H9 (cell line): ENCODE measurements around the gene ANXA2. TPM values are rescaled to one million over a fixed set of nuclear protein-coding genes. Genes with fewer than 3 reads are reported as not detected.

ENCODE experiments used
- DNase-seq: peaks from one replicate; pipeline ENCODE4 v3.0.0-alpha.2; 2017
- H2AFZ ChIP-seq: one replicate; pipeline ENCODE4 v1.6.1; 2013; ENCODE audit warnings: mild to moderate bottlenecking, low read length, control low read depth, moderate library complexity
- H2AK5ac ChIP-seq: 2 replicates; pipeline ENCODE4 v1.6.1; 2013; ENCODE audit warnings: low read length, control low read depth, mixed read lengths; ENCODE audit not compliant: insufficient read length
- H2BK120ac ChIP-seq: one replicate; pipeline ENCODE4 v1.6.1; 2013; ENCODE audit warnings: low read depth, mild to moderate bottlenecking, low read length, control low read depth, inconsistent platforms; ENCODE audit not compliant: poor library complexity, severe bottlenecking
- H2BK12ac ChIP-seq: 2 replicates; pipeline ENCODE4 v1.6.1; 2013; ENCODE audit warnings: low read length, control low read depth, mixed read lengths, low read depth; ENCODE audit not compliant: insufficient read length
- H2BK15ac ChIP-seq: 2 replicates; pipeline ENCODE4 v1.6.1; 2013; ENCODE audit warnings: low read depth, low read length, control low read depth
- H2BK20ac ChIP-seq: one replicate; pipeline ENCODE4 v1.6.1; 2013; ENCODE audit warnings: low read depth, mild to moderate bottlenecking, low read length, control low read depth, inconsistent platforms; ENCODE audit not compliant: poor library complexity, severe bottlenecking
- H2BK5ac ChIP-seq: 2 replicates; pipeline ENCODE4 v1.6.1; 2013; ENCODE audit warnings: low read length, control low read depth, mixed read lengths; ENCODE audit not compliant: insufficient read length
- H3K14ac ChIP-seq: 2 replicates; pipeline ENCODE4 v1.6.1; 2013; ENCODE audit warnings: low read length, control low read depth; ENCODE audit not compliant: insufficient read depth
- H3K18ac ChIP-seq: 2 replicates; pipeline ENCODE4 v1.6.1; 2013; ENCODE audit warnings: low read depth, mild to moderate bottlenecking, mixed read lengths, low read length, control low read depth; ENCODE audit not compliant: insufficient read length
- H3K23ac ChIP-seq: 2 replicates; pipeline ENCODE4 v1.6.1; 2013; ENCODE audit warnings: low read length, control low read depth, mixed read lengths, low read depth; ENCODE audit not compliant: insufficient read length
- H3K23me2 ChIP-seq: 2 replicates; pipeline ENCODE4 v1.6.1; 2013; ENCODE audit warnings: low read depth, mild to moderate bottlenecking, mixed read lengths, low read length, control low read depth; ENCODE audit not compliant: insufficient read length, poor library complexity, severe bottlenecking
- H3K27ac ChIP-seq: 2 replicates; pipeline ENCODE4 v1.5.1; 2013; ENCODE audit warnings: low read length, control low read depth, mixed read lengths, low read depth; ENCODE audit not compliant: insufficient read length
- H3K27me3 ChIP-seq: 2 replicates; pipeline ENCODE4 v1.6.1; 2013; ENCODE audit warnings: low read length, control low read depth, inconsistent platforms; ENCODE audit not compliant: insufficient read depth
- H3K4ac ChIP-seq: 2 replicates; pipeline ENCODE4 v1.6.1; 2013; ENCODE audit warnings: low read depth, mild to moderate bottlenecking, control low read depth, inconsistent platforms, low read length, moderate library complexity
- H3K4me1 ChIP-seq: 2 replicates; pipeline ENCODE4 v1.6.1; 2013; ENCODE audit warnings: low read length, control low read depth, inconsistent platforms; ENCODE audit not compliant: insufficient read depth
- H3K4me2 ChIP-seq: 2 replicates; pipeline ENCODE4 v1.6.1; 2013; ENCODE audit warnings: low read length, control low read depth, mixed read lengths; ENCODE audit not compliant: insufficient read length, insufficient read depth
- H3K56ac ChIP-seq: 2 replicates; pipeline ENCODE4 v1.6.1; 2013; ENCODE audit warnings: low read depth, mild to moderate bottlenecking, mixed read lengths, low read length, control low read depth; ENCODE audit not compliant: insufficient read length
- H3K79me1 ChIP-seq: 2 replicates; pipeline ENCODE4 v1.6.1; 2013; ENCODE audit warnings: low read depth, mild to moderate bottlenecking, moderate library complexity, low read length, control low read depth, inconsistent platforms; ENCODE audit not compliant: insufficient read depth, poor library complexity, severe bottlenecking
- H3K79me2 ChIP-seq: 2 replicates; pipeline ENCODE4 v1.6.1; 2013; ENCODE audit warnings: low read length, control low read depth, inconsistent platforms; ENCODE audit not compliant: insufficient read depth
- H3K9ac ChIP-seq: 2 replicates; pipeline ENCODE4 v1.6.1; 2013; ENCODE audit warnings: low read length, control low read depth, mixed read lengths; ENCODE audit not compliant: insufficient read length; ENCODE audit errors: extremely low read depth
- H3K9me3 ChIP-seq: one replicate; pipeline ENCODE4 v1.6.1; 2013; ENCODE audit warnings: low read depth, low read length, inconsistent platforms; ENCODE audit not compliant: control insufficient read depth
- H3T11ph ChIP-seq: one replicate; pipeline ENCODE4 v1.6.1; 2013; ENCODE audit warnings: mild to moderate bottlenecking, low read length, control low read depth, inconsistent platforms
- H4K20me1 ChIP-seq: one replicate; pipeline ENCODE4 v1.6.1; 2013; ENCODE audit not compliant: control insufficient read depth, insufficient read length, insufficient read depth
- H4K5ac ChIP-seq: 2 replicates; pipeline ENCODE4 v1.6.1; 2013; ENCODE audit warnings: low read depth, mild to moderate bottlenecking, mixed read lengths, low read length, control low read depth; ENCODE audit not compliant: insufficient read length
- H4K8ac ChIP-seq: replicated peaks from 2 replicates; pipeline ENCODE4 v1.6.1; 2013; ENCODE audit warnings: low read length, control low read depth, mixed read lengths, low read depth; ENCODE audit not compliant: insufficient read length
- H4K91ac ChIP-seq: 2 replicates; pipeline ENCODE4 v1.6.1; 2013; ENCODE audit warnings: low read depth, mild to moderate bottlenecking, moderate library complexity, mixed read lengths, low read length, control low read depth; ENCODE audit not compliant: insufficient read length
- H3K27ac Mint-ChIP-seq, 3 experiments: 2 replicates in 2 of 3; 3 replicates in 1 of 3; pipeline ENCODE4 v1.8.0; 2020 to 2021; ENCODE audit warnings: mixed read lengths in 3 of 3, mild to moderate bottlenecking in 1 of 3, moderate library complexity in 1 of 3
- H3K27me3 Mint-ChIP-seq: 2 replicates; pipeline ENCODE4 v1.8.0; 2021; ENCODE audit warnings: low read depth, mild to moderate bottlenecking, moderate library complexity, mixed read lengths
- H3K36me3 Mint-ChIP-seq, 3 experiments: 2 replicates in 2 of 3; 3 replicates in 1 of 3; pipeline ENCODE4 v1.8.0; 2020 to 2021; ENCODE audit warnings: low read depth in 3 of 3, mixed read lengths in 3 of 3; ENCODE audit not compliant: insufficient read depth in 1 of 3
- H3K4me1 Mint-ChIP-seq, 2 experiments: 2 replicates each; pipeline ENCODE4 v1.8.0; 2020; ENCODE audit warnings: mixed read lengths in 2 of 2
- H3K4me3 Mint-ChIP-seq, 2 experiments: 2 replicates in 1 of 2; 3 replicates in 1 of 2; pipeline ENCODE4 v1.8.0; 2020 to 2021; ENCODE audit warnings: mild to moderate bottlenecking in 2 of 2, mixed read lengths in 2 of 2, moderate library complexity in 1 of 2
- H3K9me3 Mint-ChIP-seq, 2 experiments: 2 replicates in 1 of 2; 3 replicates in 1 of 2; pipeline ENCODE4 v1.8.0; 2020; ENCODE audit warnings: mild to moderate bottlenecking in 2 of 2, mixed read lengths in 2 of 2, moderate library complexity in 1 of 2
- WGBS: extraction: QIAGEN DNeasy Blood & Tissue Kit; methylation state at CpG from one replicate; pipeline ENCODE4 v1.1.7; 2013; ENCODE audit warnings: missing lambda C conversion rate, low lambda C conversion rate, mixed read lengths; ENCODE audit not compliant: insufficient read length; ENCODE audit errors: extremely low coverage; 5-methylcytosine and 5-hydroxymethylcytosine counted together
- total RNA-seq: library from RNA; stranded (reverse); gene quantifications from 2 replicates; pipeline ENCODE4 v1.2.1, GENCODE V29; 2021
- TF ChIP-seq, protein P1 (sequence below): fragments of 200-600 bp; sonication (generic); conservative IDR thresholded peaks from 3 replicates; pipeline ENCODE4 v1.8.0; 2021; ENCODE audit warnings: antibody characterized with exemption, mild to moderate bottlenecking

The ANXA2 gene
- total RNA-seq, 1 experiment from 2014 or later, result 126 TPM

DNA sequence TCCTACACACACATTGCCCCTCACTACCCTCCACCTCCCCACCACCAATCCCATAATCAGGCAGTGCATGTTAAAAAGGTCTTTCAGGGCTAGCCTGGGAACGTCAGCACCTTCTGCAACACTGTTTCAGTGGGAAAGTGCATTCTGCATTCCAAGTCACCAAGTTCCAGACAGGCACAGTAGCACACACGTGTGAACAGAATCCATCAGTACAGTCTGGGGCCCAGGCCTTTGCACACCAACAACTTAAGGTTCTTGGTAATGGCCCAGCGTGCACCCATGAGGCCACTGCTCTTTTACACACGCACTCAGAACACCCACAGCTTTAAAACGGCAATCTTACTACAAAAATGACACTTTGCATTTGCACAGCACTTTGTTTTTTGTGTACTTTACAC lies 1.2 kb downstream of the ANXA2 start:
- Mint-ChIP-seq H3K4me3 (peak overlapping the region; percentile 73 to 84), H3K27ac (no peak overlapping the region; a peak in 1 of 7 replicates), H3K4me1 (peaks cover 60 to 61% of the 10 kb centered on the region in 2 experiments), H3K9me3 (no peaks in the 10 kb centered on the region; a peak in 1 of 5 replicates), H3K27me3 (peaks cover 40% of the 10 kb centered on the region), H3K36me3 (peaks cover 0 to 6% (median 3%) of the 10 kb centered on the region in 3 experiments; a peak in 2 of 7 replicates)
- no peak overlapping the region for H2BK120ac ChIP-seq
- H3K79me1 ChIP-seq, result no peaks in the 10 kb centered on the region
- no peak overlapping the region for H2BK15ac ChIP-seq
- DNase-seq, result no peak
- no peak overlapping the region for H2AFZ ChIP-seq
- no peak overlapping the region for H2BK5ac ChIP-seq
- no peak overlapping the region for H2BK20ac ChIP-seq
- H3K23ac ChIP-seq, result no peak overlapping the region
- H3K9ac ChIP-seq, result no peak overlapping the region
- no peak overlapping the region for H4K91ac ChIP-seq
- no peak overlapping the region for H3K4ac ChIP-seq
- H3K18ac ChIP-seq, result no peak overlapping the region
- peak overlapping the region; percentile 87 for H3K4me2 ChIP-seq
- no peak overlapping the region for H3T11ph ChIP-seq
- H3K14ac ChIP-seq, result no peak overlapping the region
- H3K9me3 ChIP-seq, result no peaks in the 10 kb centered on the region
- no peak overlapping the region for H2BK12ac ChIP-seq
- peaks cover 1% of the 10 kb centered on the region; the same call in 1 of the 2 replicates for H3K27me3 ChIP-seq
- no peaks in the 10 kb centered on the region for H4K20me1 ChIP-seq
- H3K23me2 ChIP-seq, result peaks cover 23% of the 10 kb centered on the region
- H3K27ac ChIP-seq, result no peak overlapping the region
- WGBS, result no CpG with 5 or more reads among the region's 5 CpGs
- peaks cover 13% of the 10 kb centered on the region; the same call in 1 of the 2 replicates for H3K4me1 ChIP-seq
- H2AK5ac ChIP-seq, result no peak overlapping the region
- peaks cover 6% of the 10 kb centered on the region; the same call in 1 of the 2 replicates for H3K79me2 ChIP-seq
- H3K56ac ChIP-seq, result no peak overlapping the region
- no peak overlapping the region for H4K5ac ChIP-seq
- TF ChIP-seq, protein P1, sequence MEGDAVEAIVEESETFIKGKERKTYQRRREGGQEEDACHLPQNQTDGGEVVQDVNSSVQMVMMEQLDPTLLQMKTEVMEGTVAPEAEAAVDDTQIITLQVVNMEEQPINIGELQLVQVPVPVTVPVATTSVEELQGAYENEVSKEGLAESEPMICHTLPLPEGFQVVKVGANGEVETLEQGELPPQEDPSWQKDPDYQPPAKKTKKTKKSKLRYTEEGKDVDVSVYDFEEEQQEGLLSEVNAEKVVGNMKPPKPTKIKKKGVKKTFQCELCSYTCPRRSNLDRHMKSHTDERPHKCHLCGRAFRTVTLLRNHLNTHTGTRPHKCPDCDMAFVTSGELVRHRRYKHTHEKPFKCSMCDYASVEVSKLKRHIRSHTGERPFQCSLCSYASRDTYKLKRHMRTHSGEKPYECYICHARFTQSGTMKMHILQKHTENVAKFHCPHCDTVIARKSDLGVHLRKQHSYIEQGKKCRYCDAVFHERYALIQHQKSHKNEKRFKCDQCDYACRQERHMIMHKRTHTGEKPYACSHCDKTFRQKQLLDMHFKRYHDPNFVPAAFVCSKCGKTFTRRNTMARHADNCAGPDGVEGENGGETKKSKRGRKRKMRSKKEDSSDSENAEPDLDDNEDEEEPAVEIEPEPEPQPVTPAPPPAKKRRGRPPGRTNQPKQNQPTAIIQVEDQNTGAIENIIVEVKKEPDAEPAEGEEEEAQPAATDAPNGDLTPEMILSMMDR, result no peak
- H4K8ac ChIP-seq, result no peak overlapping the region
